Mesendoderm (in vitro differentiated cells): ENCODE data around the gene CXXC5.

ENCODE experiments used
- DNase-seq: peaks from one replicate; pipeline ENCODE4 v3.0.0; 2013
- H2AK5ac ChIP-seq: 2 replicates; pipeline ENCODE4 v1.6.1; 2013; ENCODE audit warnings: low read length, inconsistent platforms
- H2BK120ac ChIP-seq: 2 replicates; pipeline ENCODE4 v1.6.1; 2013; ENCODE audit warnings: low read depth, mild to moderate bottlenecking, low read length, moderate library complexity, mixed read lengths
- H2BK15ac ChIP-seq: replicated peaks from 2 replicates; pipeline ENCODE4 v1.6.1; 2013; ENCODE audit warnings: low read depth, mild to moderate bottlenecking, moderate library complexity
- H2BK5ac ChIP-seq: 2 replicates; pipeline ENCODE4 v1.6.1; 2013; ENCODE audit warnings: low read length, inconsistent platforms
- H3K18ac ChIP-seq: 2 replicates; pipeline ENCODE4 v1.6.1; 2013; ENCODE audit warnings: mild to moderate bottlenecking, low read length, mixed read lengths
- H3K23ac ChIP-seq: one replicate; pipeline ENCODE4 v1.6.1; 2013; ENCODE audit warnings: low read length
- H3K27ac ChIP-seq: 2 replicates; pipeline ENCODE4 v1.5.1; 2013; ENCODE audit warnings: low read depth, mild to moderate bottlenecking, inconsistent platforms, low read length, moderate library complexity
- H3K27me3 ChIP-seq: 2 replicates; pipeline ENCODE4 v1.6.1; 2013; ENCODE audit warnings: low read length, control low read depth, mild to moderate bottlenecking, inconsistent platforms; ENCODE audit not compliant: insufficient read depth, poor library complexity
- H3K36me3 ChIP-seq: 2 replicates; pipeline ENCODE4 v1.6.1; 2013; ENCODE audit warnings: low read length, inconsistent platforms; ENCODE audit not compliant: control insufficient read depth, insufficient read depth
- H3K4ac ChIP-seq: one replicate; pipeline ENCODE4 v1.6.1; 2013; ENCODE audit warnings: low read depth, mild to moderate bottlenecking, low read length, moderate library complexity
- H3K4me1 ChIP-seq: 2 replicates; pipeline ENCODE4 v1.6.1; 2013; ENCODE audit warnings: low read depth, low read length, inconsistent platforms; ENCODE audit not compliant: control insufficient read depth
- H3K4me2 ChIP-seq: 2 replicates; pipeline ENCODE4 v1.6.1; 2013; ENCODE audit warnings: low read length
- H3K4me3 ChIP-seq: 2 replicates; pipeline ENCODE4 v1.5.1; 2013; ENCODE audit warnings: mild to moderate bottlenecking, low read length
- H3K56ac ChIP-seq: one replicate; pipeline ENCODE4 v1.6.1; 2013; ENCODE audit warnings: low read length
- H3K79me1 ChIP-seq: 2 replicates; pipeline ENCODE4 v1.6.1; 2013; ENCODE audit warnings: low read length, inconsistent platforms
- H3K79me2 ChIP-seq: 2 replicates; pipeline ENCODE4 v1.6.1; 2013; ENCODE audit warnings: mild to moderate bottlenecking, low read length; ENCODE audit not compliant: control insufficient read depth, insufficient read depth
- H3K9ac ChIP-seq: 2 replicates; pipeline ENCODE4 v1.6.1; 2013; ENCODE audit warnings: low read length, inconsistent platforms
- H4K5ac ChIP-seq: one replicate; pipeline ENCODE4 v1.6.1; 2013; ENCODE audit warnings: low read length
- H4K8ac ChIP-seq: one replicate; pipeline ENCODE4 v1.6.1; 2013; ENCODE audit warnings: low read depth, mild to moderate bottlenecking, control low read depth, low read length, moderate library complexity
- WGBS: extraction: QIAGEN DNeasy Blood & Tissue Kit; methylation state at CpG from one replicate; pipeline ENCODE4 v1.1.7; 2013; ENCODE audit warnings: low lambda C conversion rate, missing lambda C conversion rate; ENCODE audit not compliant: insufficient coverage; ENCODE audit errors: extremely low coverage; 5-methylcytosine and 5-hydroxymethylcytosine counted together

Gene CXXC5

DNA sequence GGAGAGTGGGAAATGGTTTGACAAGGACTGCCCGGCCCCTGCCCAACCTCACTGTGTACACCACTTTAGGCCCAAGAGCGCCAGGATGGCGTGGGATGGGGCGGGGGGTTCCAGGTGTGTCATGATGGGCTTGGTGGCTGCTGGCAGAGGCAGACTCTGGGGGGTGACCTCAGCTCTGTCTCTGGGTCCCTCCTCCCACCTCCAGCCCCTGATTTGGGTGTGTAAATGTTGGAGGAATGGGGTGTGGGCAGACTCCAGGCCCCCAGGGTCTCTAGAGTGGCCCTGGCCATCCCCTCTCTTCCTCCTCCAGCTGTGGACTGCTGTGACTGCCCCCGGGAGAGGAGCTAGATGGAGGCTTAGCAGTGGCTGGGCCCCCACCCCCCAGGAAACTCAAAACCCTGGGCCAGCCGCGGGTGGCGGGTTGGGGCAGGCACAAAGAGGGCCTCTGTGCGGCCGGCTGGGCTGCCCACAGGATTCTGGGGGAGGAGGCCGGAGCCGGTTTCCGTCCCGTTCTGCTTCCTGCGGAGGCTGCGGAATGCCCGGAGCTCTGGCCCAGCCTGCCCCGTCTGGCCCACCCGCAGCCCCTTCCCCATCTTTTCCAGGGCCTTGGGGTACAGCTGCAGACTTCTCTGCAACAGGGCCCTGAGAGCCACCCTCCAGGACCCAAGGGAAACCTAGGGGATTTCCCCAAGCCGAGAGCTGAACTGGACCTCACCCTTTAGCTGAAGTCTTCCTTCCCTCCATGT, 23.1 kb downstream of the CXXC5 start:
- peaks cover 32% of the 10 kb centered on the region for H3K4me1 ChIP-seq
- no peak overlapping the region for H3K4me3 ChIP-seq
- WGBS, result no CpG with 5 or more reads among the region's 20 CpGs
- H3K56ac ChIP-seq, result peak overlapping the region; percentile 22
- H4K5ac ChIP-seq, result no peak overlapping the region
- no peak overlapping the region for H2BK5ac ChIP-seq
- H3K79me1 ChIP-seq, result peaks cover 40% of the 10 kb centered on the region
- H2BK120ac ChIP-seq, result no peak overlapping the region
- H3K18ac ChIP-seq, result peak overlapping the region; percentile 30
- no peaks in the 10 kb centered on the region for H3K27me3 ChIP-seq
- no peak overlapping the region for H3K23ac ChIP-seq
- no peak overlapping the region for H4K8ac ChIP-seq
- H2AK5ac ChIP-seq, result no peak overlapping the region
- no peak overlapping the region for H3K4ac ChIP-seq
- no peak overlapping the region for H2BK15ac ChIP-seq
- DNase-seq, result no peak
- H3K79me2 ChIP-seq, result peaks cover 92% of the 10 kb centered on the region
- H3K27ac ChIP-seq, result peak overlapping the region; percentile 32
- no peaks in the 10 kb centered on the region for H3K36me3 ChIP-seq
- no peak overlapping the region for H3K4me2 ChIP-seq
- H3K9ac ChIP-seq, result peak overlapping the region; percentile 41

DNA sequence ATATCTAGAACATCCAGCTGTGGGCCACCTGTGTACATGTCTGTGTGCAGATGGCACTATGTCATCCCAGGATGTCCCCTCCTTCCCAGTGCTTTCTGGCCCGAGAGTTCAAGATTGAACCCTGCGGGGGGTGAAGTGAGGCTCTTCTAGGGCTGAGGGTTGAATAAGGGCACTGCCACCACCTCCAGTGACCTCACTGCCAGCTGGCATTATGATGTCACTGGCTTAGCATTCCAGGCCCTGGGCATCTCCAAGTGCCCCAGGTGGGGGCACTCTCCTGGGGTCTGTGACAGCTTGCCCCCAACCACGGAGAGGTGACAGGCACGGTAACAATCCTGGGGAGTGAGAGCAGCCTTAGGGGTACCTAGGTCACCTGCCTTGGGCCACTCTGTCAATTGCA, 27.1 kb downstream of the CXXC5 start:
- Histone ChIP-seq H3K27ac (no peak overlapping the region), H3K79me2 (peaks cover 89% of the 10 kb centered on the region), H2BK120ac (no peak overlapping the region), H3K4ac (no peak overlapping the region), H3K36me3 (peaks cover 3% of the 10 kb centered on the region), H4K8ac (no peak overlapping the region), H3K23ac (no peak overlapping the region), H3K27me3 (no peaks in the 10 kb centered on the region), H4K5ac (no peak overlapping the region), H3K18ac (no peak overlapping the region), H2BK15ac (no peak overlapping the region), H3K4me2 (no peak overlapping the region), H2BK5ac (no peak overlapping the region), H3K4me1 (peaks cover 14% of the 10 kb centered on the region), H3K56ac (no peak overlapping the region), H3K79me1 (peaks cover 39% of the 10 kb centered on the region), H3K9ac (no peak overlapping the region), H3K4me3 (no peak overlapping the region), H2AK5ac (no peak overlapping the region)
- no CpG with 5 or more reads among the region's 4 CpGs for WGBS
- DNase-seq, result no peak

DNA sequence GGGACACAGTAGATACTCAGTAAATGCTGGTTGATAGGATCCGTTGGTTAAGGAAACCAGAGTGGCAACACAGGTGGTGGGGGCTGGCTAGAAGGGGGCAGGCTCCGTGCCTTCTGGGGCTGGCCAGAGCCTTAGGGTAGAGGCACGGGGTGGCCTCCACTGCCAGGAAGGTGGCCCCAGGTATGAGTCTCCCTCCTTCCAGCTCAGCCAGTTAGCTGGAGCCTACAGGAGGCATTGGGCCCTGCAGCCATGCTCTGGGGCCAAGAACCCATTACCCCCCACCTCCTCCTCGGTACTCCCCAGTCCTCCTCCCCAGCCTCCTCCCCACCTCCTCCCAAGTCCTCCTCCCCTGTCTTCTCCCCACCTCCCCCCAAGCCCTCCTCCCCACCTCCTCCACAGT, 27.7 kb downstream of the CXXC5 start:
- no peak for DNase-seq
- H3K56ac ChIP-seq, result no peak overlapping the region
- H3K27me3 ChIP-seq, result no peaks in the 10 kb centered on the region
- peaks cover 85% of the 10 kb centered on the region for H3K79me2 ChIP-seq
- H3K4ac ChIP-seq, result no peak overlapping the region
- no peak overlapping the region for H2BK120ac ChIP-seq
- no peak overlapping the region for H3K4me3 ChIP-seq
- no peak overlapping the region for H3K27ac ChIP-seq
- peaks cover 9% of the 10 kb centered on the region for H3K4me1 ChIP-seq
- no peak overlapping the region for H3K9ac ChIP-seq
- H4K8ac ChIP-seq, result no peak overlapping the region
- no peak overlapping the region for H2BK5ac ChIP-seq
- peaks cover 4% of the 10 kb centered on the region for H3K36me3 ChIP-seq
- peaks cover 39% of the 10 kb centered on the region for H3K79me1 ChIP-seq
- H2AK5ac ChIP-seq, result no peak overlapping the region
- no peak overlapping the region for H3K23ac ChIP-seq
- no CpG with 5 or more reads among the region's 4 CpGs for WGBS
- H3K4me2 ChIP-seq, result no peak overlapping the region
- no peak overlapping the region for H2BK15ac ChIP-seq
- H4K5ac ChIP-seq, result no peak overlapping the region
- H3K18ac ChIP-seq, result no peak overlapping the region

DNA sequence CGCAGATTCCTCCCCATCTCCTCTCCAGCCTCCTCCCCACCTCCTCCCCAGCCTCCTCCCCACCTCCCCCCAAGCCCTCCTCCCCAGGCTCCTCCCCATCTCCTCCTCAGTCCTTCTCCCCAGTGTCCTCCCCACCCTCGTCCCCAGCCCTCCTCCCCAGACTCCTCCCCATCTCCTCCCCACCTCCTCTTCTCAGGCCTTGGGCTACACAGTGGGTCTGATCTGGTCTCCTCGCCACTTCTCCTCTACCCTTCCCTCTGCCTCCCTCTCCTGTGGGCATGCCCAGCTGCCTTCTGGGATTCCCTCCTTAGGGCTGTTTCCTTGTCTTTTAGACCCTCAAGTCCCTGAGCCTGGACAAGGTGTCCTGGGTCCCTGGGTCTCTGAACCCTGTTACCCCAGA, 28.3 kb downstream of the CXXC5 start:
- Histone ChIP-seq H2BK15ac (no peak overlapping the region), H3K56ac (no peak overlapping the region), H3K27me3 (no peaks in the 10 kb centered on the region), H3K4me1 (peaks cover 7% of the 10 kb centered on the region), H3K4me2 (no peak overlapping the region), H2BK5ac (no peak overlapping the region), H4K5ac (no peak overlapping the region), H3K4me3 (no peak overlapping the region), H2BK120ac (no peak overlapping the region), H3K23ac (no peak overlapping the region), H3K79me2 (peaks cover 79% of the 10 kb centered on the region), H3K18ac (no peak overlapping the region), H3K27ac (no peak overlapping the region), H3K79me1 (peaks cover 40% of the 10 kb centered on the region), H3K4ac (no peak overlapping the region), H3K9ac (no peak overlapping the region), H3K36me3 (peaks cover 5% of the 10 kb centered on the region), H2AK5ac (no peak overlapping the region), H4K8ac (no peak overlapping the region)
- WGBS, result no CpG with 5 or more reads among the region's 3 CpGs
- no peak for DNase-seq

DNA sequence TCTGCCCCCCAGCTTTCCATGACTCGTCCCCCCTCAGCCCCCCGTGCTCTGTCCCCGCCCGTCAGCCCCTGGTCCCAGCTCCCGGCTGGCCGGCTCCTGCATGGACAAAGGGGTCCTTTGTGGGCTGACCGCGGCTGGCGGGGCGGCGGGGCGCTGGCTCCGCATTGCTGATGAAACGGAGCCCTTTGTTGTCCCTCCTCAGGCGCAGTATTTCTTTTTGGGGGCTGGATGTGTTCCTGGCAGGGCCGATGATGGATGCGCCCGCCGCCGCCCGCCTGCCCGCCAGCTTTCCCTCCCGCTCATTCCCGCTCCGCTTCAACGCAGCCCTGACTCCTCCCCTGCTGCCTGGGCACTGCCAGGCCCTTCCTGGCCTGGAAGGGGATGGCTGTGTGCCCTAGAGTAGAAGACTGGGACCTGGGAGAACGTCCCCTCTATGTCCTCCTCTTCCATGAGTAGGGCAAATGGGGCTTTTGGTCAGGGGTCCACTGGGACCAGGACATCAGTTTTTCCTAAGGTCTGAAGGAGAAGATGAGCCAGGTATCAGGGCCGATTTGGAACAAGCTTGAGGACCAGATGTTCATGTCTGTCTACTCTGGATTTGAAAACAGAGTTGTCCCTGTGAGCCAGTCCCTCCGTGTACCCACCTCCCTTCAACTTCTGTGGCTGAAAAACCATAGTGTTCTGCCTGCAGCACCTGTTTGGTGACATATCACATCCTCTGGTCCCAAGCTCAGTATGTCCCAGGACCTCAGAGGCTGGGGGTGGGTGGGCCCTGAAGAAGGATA, 29.0 kb downstream of the CXXC5 start:
- Histone ChIP-seq H2BK15ac (no peak overlapping the region), H2BK120ac (no peak overlapping the region), H3K4me1 (peaks cover 4% of the 10 kb centered on the region), H2BK5ac (no peak overlapping the region), H3K56ac (no peak overlapping the region), H3K4me2 (no peak overlapping the region), H3K27me3 (no peaks in the 10 kb centered on the region), H3K23ac (no peak overlapping the region), H3K79me1 (peaks cover 40% of the 10 kb centered on the region), H4K8ac (no peak overlapping the region), H3K9ac (no peak overlapping the region), H3K79me2 (peaks cover 73% of the 10 kb centered on the region), H2AK5ac (no peak overlapping the region), H3K18ac (no peak overlapping the region), H3K36me3 (peaks cover 10% of the 10 kb centered on the region), H4K5ac (no peak overlapping the region), H3K4me3 (no peak overlapping the region), H3K4ac (no peak overlapping the region), H3K27ac (no peak overlapping the region)
- WGBS, result no CpG with 5 or more reads among the region's 29 CpGs
- DNase-seq, result no peak
